ENCODE measurements around the gene RPS21. TPM values are rescaled to one million over a fixed set of nuclear protein-coding genes. Genes with fewer than 3 reads are reported as not detected.

Gene RPS21
- total and polyA plus RNA-seq, 9 of the 15 experiments (the other 6 are each of a cell fraction or from before 2014, with no cell fraction given), result 1,380 to 5,647 (median 3,091) TPM

GRCh38 chr20:62355878-62356588 lies 30.9 kb upstream of the RPS21 start (continued):
- TF ChIP-seq, protein P1, sequence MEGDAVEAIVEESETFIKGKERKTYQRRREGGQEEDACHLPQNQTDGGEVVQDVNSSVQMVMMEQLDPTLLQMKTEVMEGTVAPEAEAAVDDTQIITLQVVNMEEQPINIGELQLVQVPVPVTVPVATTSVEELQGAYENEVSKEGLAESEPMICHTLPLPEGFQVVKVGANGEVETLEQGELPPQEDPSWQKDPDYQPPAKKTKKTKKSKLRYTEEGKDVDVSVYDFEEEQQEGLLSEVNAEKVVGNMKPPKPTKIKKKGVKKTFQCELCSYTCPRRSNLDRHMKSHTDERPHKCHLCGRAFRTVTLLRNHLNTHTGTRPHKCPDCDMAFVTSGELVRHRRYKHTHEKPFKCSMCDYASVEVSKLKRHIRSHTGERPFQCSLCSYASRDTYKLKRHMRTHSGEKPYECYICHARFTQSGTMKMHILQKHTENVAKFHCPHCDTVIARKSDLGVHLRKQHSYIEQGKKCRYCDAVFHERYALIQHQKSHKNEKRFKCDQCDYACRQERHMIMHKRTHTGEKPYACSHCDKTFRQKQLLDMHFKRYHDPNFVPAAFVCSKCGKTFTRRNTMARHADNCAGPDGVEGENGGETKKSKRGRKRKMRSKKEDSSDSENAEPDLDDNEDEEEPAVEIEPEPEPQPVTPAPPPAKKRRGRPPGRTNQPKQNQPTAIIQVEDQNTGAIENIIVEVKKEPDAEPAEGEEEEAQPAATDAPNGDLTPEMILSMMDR (IDR thresholded peaks at IDR 0.05 in 2 of 3, conservative IDR thresholded peaks at IDR 0.05 in 1 of 3; ENCODE audit: insufficient read depth in 2 of 3, low read depth in 1 of 3, low read length in 3 of 3), result no peak
- TF ChIP-seq FOXP1 (CRISPR knock-in tag; IDR thresholded peaks at IDR 0.05) (no peak), WHSC1 (IDR thresholded peaks at IDR 0.05; ENCODE audit: low read length) (no peak)

- H3K9me3 ChIP-seq (replicated peaks; ENCODE audit: control insufficient read depth, insufficient read depth, low read depth, low read length), result no peaks in the 10 kb centered on the region
- H3K4me2 ChIP-seq (ENCODE audit: insufficient read depth, low read length), result peak overlapping the region; percentile 97
- peak overlapping the region; percentile 92; the same call in 2 of the 3 replicates for H3K27ac ChIP-seq (ENCODE audit: extremely low read depth, low read depth, low read length)
- no TSS peak for BruUV-seq (replicated peaks)
- ATAC-seq, result no peak
- no peaks in the 10 kb centered on the region for H3K9me1 ChIP-seq (ENCODE audit: control insufficient read depth, insufficient read depth, low read length)
- FAIRE-seq, result no peak
- H3K4me3 ChIP-seq, result no peak overlapping the region; the same call in 1 of the 2 replicates
- DNase-seq (ENCODE audit: extremely low read depth in 1 of 4, low spot score in 3 of 4), result peak in 1 of 4 experiments; percentile 29
- intact Hi-C loops (cut with micrococcal nuclease) (no loop called here), in situ Hi-C loops (cut with MboI) (no loop called here)
- POLR2A ChIA-PET, result interaction anchor here (0.5 to 1.2 kb wide), 4 partner anchors 8 to 18 kb away, joined by 3 to 6 read pairs (median 3); partner anchors contain the start of gene LAMA5
- TF ChIP-seq HLTF (IDR thresholded peaks at IDR 0.05) (no peak), MAFG (tag; conservative IDR thresholded peaks at IDR 0.05) (no peak), KHSRP (IDR thresholded peaks at IDR 0.05) (no peak), NR2F6 (CRISPR knock-in tag; IDR thresholded peaks at IDR 0.05) (no peak), POLR2G (IDR thresholded peaks at IDR 0.05; ENCODE audit: low read depth, low read length) (no peak), SMARCA4 (IDR thresholded peaks at IDR 0.05) (no peak)
- peak overlapping the region; percentile 89 to 93; a peak in 3 of 4 replicates for H3K9ac ChIP-seq (ENCODE audit: insufficient read depth in 1 of 2, low read depth in 2 of 2, low read length in 2 of 2)
- CTCF ChIA-PET (ENCODE audit: low intra/inter-chr PET ratio), result no interaction called here
- H4K20me1 ChIP-seq (replicated peaks; ENCODE audit: control insufficient read depth, insufficient read depth, low read length), result 0 out of 2 replicates have a peak, but pooled peaks cover 3% of the 10 kb centered on the region
- H3K79me2 ChIP-seq (ENCODE audit: control insufficient read depth, insufficient read depth, low read length), result peaks cover 53% of the 10 kb centered on the region
- H3K4me1 ChIP-seq (replicated peaks in 1 of 2; ENCODE audit: control insufficient read depth in 2 of 2, insufficient read depth in 2 of 2, low read length in 2 of 2), result peaks cover 30 to 88% of the 10 kb centered on the region in 2 experiments
- H3K36me3 ChIP-seq (ENCODE audit: control insufficient read depth, insufficient read depth, low read length), result peaks cover 65% of the 10 kb centered on the region; the same call in 1 of the 3 replicates
- WGBS (ENCODE audit: insufficient coverage, low coverage, missing lambda C conversion rate), result 77% methylated on average over 11 of the region's 17 CpGs
- H2AFZ ChIP-seq (ENCODE audit: low read depth, low read length), result 0 out of 2 replicates have a peak overlapping the region, but pooled peaks have one; percentile 40
- H3K27me3 ChIP-seq (ENCODE audit: control insufficient read depth in 2 of 2, insufficient read depth in 2 of 2, low read length in 2 of 2), result no peaks in the 10 kb centered on the region
These were observed 30.2 kb upstream of the RPS21 start for GRCh38 chr20:62356589-62357186.
